HEK293 (cell line): Measurements from ENCODE around the gene SFT2D2.

Experiments
- CTCF ChIA-PET: fragments of 350-600 bp; formaldehyde crosslinking; extraction: SDS; loops from one replicate; lab custom pipeline; 2021; ENCODE audit warnings: antibody characterized with exemption; lab: Yijun Ruan, JAX
- POLR2A ChIA-PET: fragments of 300-600 bp; formaldehyde crosslinking; extraction: SDS; loops from one replicate; lab custom pipeline; 2020; ENCODE audit warnings: antibody characterized with exemption, inconsistent platforms; lab: Yijun Ruan, JAX
- H3K27ac ChIP-seq: fragments of 200-500 bp; sonication (Bioruptor generic); 2 replicates; pipeline ENCODE4 v1.5.1; 2014; ENCODE audit warnings: low read depth, low read length, control low read depth, inconsistent platforms; ENCODE audit errors: extremely low read depth
- H3K36me3 ChIP-seq, 2 experiments: fragments of 200-500 bp in 1 of 2; sonication (Bioruptor generic) in 1 of 2; 1 replicate in 1 of 2; 2 replicates in 1 of 2; pipeline ENCODE4 v1.5.1; 2014 to 2017; ENCODE audit warnings: inconsistent platforms in 2 of 2, low read length in 2 of 2; ENCODE audit not compliant: control insufficient read depth in 2 of 2, insufficient read depth in 1 of 2
- H3K4me1 ChIP-seq: fragments of 200-500 bp; sonication (Bioruptor generic); 2 replicates; pipeline ENCODE4 v1.5.1; 2014; ENCODE audit warnings: mild to moderate bottlenecking, low read length, inconsistent platforms; ENCODE audit not compliant: control insufficient read depth, insufficient read depth
- H3K4me3 ChIP-seq: 2 replicates; pipeline ENCODE4 v1.5.1; 2011; ENCODE audit warnings: low read depth, mild to moderate bottlenecking, control low read depth, low read length, moderate library complexity
- H3K9me3 ChIP-seq: fragments of 200-500 bp; sonication (Bioruptor generic); 2 replicates; pipeline ENCODE4 v1.5.1; 2014; ENCODE audit warnings: low read depth, low read length, inconsistent platforms; ENCODE audit not compliant: control insufficient read depth, insufficient read depth
- ATF2 ChIP-seq: fragments of 450-650 bp; formaldehyde crosslinking; IDR thresholded peaks from 2 replicates; pipeline ENCODE4 v1.5.1; 2016; ENCODE audit warnings: missing biosample characterization, missing genetic modification characterization, low read depth
- INSM2 ChIP-seq: fragments of 450-650 bp; formaldehyde crosslinking; IDR thresholded peaks from 2 replicates; pipeline ENCODE4 v1.5.1; 2016; ENCODE audit warnings: missing biosample characterization, missing genetic modification characterization
- KLF16 ChIP-seq: fragments of 450-650 bp; formaldehyde crosslinking; IDR thresholded peaks from 2 replicates; pipeline ENCODE4 v1.5.1; 2017; ENCODE audit warnings: missing biosample characterization, missing genetic modification characterization
- KLF17 ChIP-seq: fragments of 450-650 bp; formaldehyde crosslinking; IDR thresholded peaks from 2 replicates; pipeline ENCODE4 v1.5.1; 2016; ENCODE audit warnings: missing biosample characterization, missing genetic modification characterization
- KLF7 ChIP-seq: fragments of 450-650 bp; formaldehyde crosslinking; IDR thresholded peaks from 2 replicates; pipeline ENCODE4 v1.5.1; 2016; ENCODE audit warnings: missing biosample characterization, missing genetic modification characterization, borderline replicate concordance
- OVOL3 ChIP-seq: fragments of 450-650 bp; formaldehyde crosslinking; IDR thresholded peaks from 2 replicates; pipeline ENCODE4 v1.5.1; 2016; ENCODE audit warnings: missing biosample characterization, missing genetic modification characterization
- PRDM10 ChIP-seq: fragments of 450-650 bp; formaldehyde crosslinking; IDR thresholded peaks from 2 replicates; pipeline ENCODE4 v1.5.1; 2016; ENCODE audit warnings: missing biosample characterization, missing genetic modification characterization
- PRDM6 ChIP-seq: fragments of 450-650 bp; formaldehyde crosslinking; IDR thresholded peaks from 2 replicates; pipeline ENCODE4 v1.5.1; 2017; ENCODE audit warnings: missing biosample characterization, missing genetic modification characterization
- SP7 ChIP-seq: fragments of 450-650 bp; formaldehyde crosslinking; IDR thresholded peaks from 2 replicates; pipeline ENCODE4 v1.5.1; 2016; ENCODE audit warnings: missing biosample characterization, missing genetic modification characterization
- TCF7L2 ChIP-seq: IDR thresholded peaks from 2 replicates; pipeline ENCODE4 v1.6.1; 2011; ENCODE audit warnings: low read depth, mild to moderate bottlenecking, inconsistent platforms, low read length, moderate library complexity, borderline replicate concordance
- TRIM28 ChIP-seq: IDR thresholded peaks from 2 replicates; pipeline ENCODE4 v1.6.1; 2011; ENCODE audit warnings: low read length, control low read depth, borderline replicate concordance
- WT1 ChIP-seq: fragments of 450-650 bp; formaldehyde crosslinking; IDR thresholded peaks from 2 replicates; pipeline ENCODE4 v1.5.1; 2016; ENCODE audit warnings: missing biosample characterization, missing genetic modification characterization
- ZBTB20 ChIP-seq: fragments of 450-650 bp; formaldehyde crosslinking; IDR thresholded peaks from 2 replicates; pipeline ENCODE4 v1.5.1; 2016; ENCODE audit warnings: missing biosample characterization, missing genetic modification characterization
- ZBTB7A ChIP-seq: fragments of 450-650 bp; formaldehyde crosslinking; IDR thresholded peaks from 2 replicates; pipeline ENCODE4 v1.5.1; 2016; ENCODE audit warnings: low read depth, missing biosample characterization, missing genetic modification characterization
- ZNF10 ChIP-seq: fragments of 450-650 bp; formaldehyde crosslinking; IDR thresholded peaks from 2 replicates; pipeline ENCODE4 v1.5.1; 2017; ENCODE audit warnings: missing biosample characterization, missing genetic modification characterization
- ZNF112 ChIP-seq: fragments of 450-650 bp; formaldehyde crosslinking; IDR thresholded peaks from 2 replicates; pipeline ENCODE4 v1.5.0; 2017; ENCODE audit warnings: missing biosample characterization, missing genetic modification characterization
- ZNF280D ChIP-seq: fragments of 450-650 bp; formaldehyde crosslinking; IDR thresholded peaks from 2 replicates; pipeline ENCODE4 v1.5.1; 2016; ENCODE audit warnings: missing biosample characterization, missing genetic modification characterization
- ZNF362 ChIP-seq: fragments of 450-650 bp; formaldehyde crosslinking; IDR thresholded peaks from 2 replicates; pipeline ENCODE4 v1.5.1; 2016; ENCODE audit warnings: missing biosample characterization, missing genetic modification characterization
- ZNF600 ChIP-seq: fragments of 450-650 bp; formaldehyde crosslinking; IDR thresholded peaks from 2 replicates; pipeline ENCODE4 v1.5.1; 2016; ENCODE audit warnings: missing biosample characterization, missing genetic modification characterization

Gene SFT2D2

GRCh38 chr1:168178638-168179437, 47.0 kb upstream of the SFT2D2 start, which contains the start of gene TIPRL (continued):
- TF ChIP-seq INSM2 (tag by site-specific recombination): peak; percentile 84
- peak; percentile 25; the same call in 1 of the 2 replicates for TF ChIP-seq KLF7 (tag by site-specific recombination)
- 0 out of 2 replicates have a peak, but pooled peaks have one; percentile 51 for TF ChIP-seq ZNF280D (tag by site-specific recombination)
- peak; percentile 84 for TF ChIP-seq KLF17 (tag by site-specific recombination)
- TF ChIP-seq ZNF600 (tag by site-specific recombination): peak; percentile 67; the same call in 1 of the 2 replicates
- peak; percentile 8; the same call in 1 of the 2 replicates for TF ChIP-seq TRIM28
- TF ChIP-seq ZBTB20 (tag by site-specific recombination): peak; percentile 88
- TF ChIP-seq PRDM6: peak; percentile 74; the same call in 1 of the 2 replicates
- TF ChIP-seq ZNF362 (tag by site-specific recombination): peak; percentile 85; the same call in 1 of the 2 replicates
- 0 out of 2 replicates have a peak, but pooled peaks have one; percentile 4 for TF ChIP-seq OVOL3 (tag by site-specific recombination)
- peak; percentile 94 for TF ChIP-seq SP7
- TF ChIP-seq ZBTB7A (tag by site-specific recombination): peak; percentile 16; the same call in 1 of the 2 replicates

GRCh38 chr1:168179438-168180147, 46.2 kb upstream of the SFT2D2 start:
- Histone ChIP-seq H3K27ac (peak overlapping the region; percentile 87), H3K4me3 (peak overlapping the region; percentile 93), H3K9me3 (no peaks in the 10 kb centered on the region), H3K4me1 (peaks cover 9% of the 10 kb centered on the region), H3K36me3 (peaks cover 1 to 2% of the 10 kb centered on the region in 2 experiments; a peak in 2 of 3 replicates)
- ChIA-PET POLR2A (interaction anchor here (1.0 to 1.7 kb wide), 2 partner anchors 47 to 203 kb away, joined by 3 to 4 read pairs; no protein-coding TSS in a partner anchor), CTCF (interaction anchor here (0.6 to 1.8 kb wide), 6 partner anchors 22 to 936 kb away, joined by 3 to 5 read pairs (median 4); no protein-coding TSS in a partner anchor)
- TF ChIP-seq ZNF112 (tag by site-specific recombination) (no peak), ATF2 (tag by site-specific recombination) (no peak), WT1 (no peak), PRDM10 (peak; percentile 47; the same call in 1 of the 2 replicates), ZNF10 (tag by site-specific recombination) (peak; percentile 72), TCF7L2 (no peak), KLF16 (tag by site-specific recombination) (no peak; the same call in 1 of the 2 replicates)
